ENCODE measurements around the gene SPATA21. TPM values are rescaled to one million over a fixed set of nuclear protein-coding genes. Genes with fewer than 3 reads are reported as not detected.

Gene SPATA21
- polyA plus RNA-seq, 2 of the 4 experiments (the other 2 are of a cell fraction): 0.08 to 0.09 TPM

- TF ChIP-seq ATOH8 (CRISPR knock-in tag; IDR thresholded peaks at IDR 0.05; ENCODE audit: low read depth): no peak
- TF ChIP-seq EHMT2 (IDR thresholded peaks at IDR 0.05; ENCODE audit: low read depth): no peak
- TF ChIP-seq JUNB (IDR thresholded peaks at IDR 0.05): no peak
- no peak for TF ChIP-seq NPAS2 (CRISPR knock-in tag; IDR thresholded peaks at IDR 0.05; ENCODE audit: borderline replicate concordance)
- TF ChIP-seq MAX (IDR thresholded peaks at IDR 0.05): no peak
- TF ChIP-seq ESRRA (IDR thresholded peaks at IDR 0.05; ENCODE audit: borderline replicate concordance, low read length): no peak
- TF ChIP-seq FOSB (CRISPR knock-in tag; IDR thresholded peaks at IDR 0.05): no peak
- no peak for TF ChIP-seq ELK1 (IDR thresholded peaks at IDR 0.05; ENCODE audit: low read depth, low read length)
- TF ChIP-seq POLR2A (IDR thresholded peaks at IDR 0.05; ENCODE audit: low read length): no peak
- TF ChIP-seq GATA3 (IDR thresholded peaks at IDR 0.05; ENCODE audit: borderline replicate concordance): peak; percentile 55; the same call in 1 of the 2 replicates
- no peak for TF ChIP-seq HOXB13 (CRISPR knock-in tag; IDR thresholded peaks at IDR 0.05; ENCODE audit: low read depth)
- peak; percentile 58 to 78; a peak in 2 of 5 replicates for TF ChIP-seq JUN (IDR thresholded peaks at IDR 0.05)
- no peak for TF ChIP-seq HEYL (CRISPR knock-in tag; IDR thresholded peaks at IDR 0.05)
- no peak for TF ChIP-seq RAD21 (conservative IDR thresholded peaks at IDR 0.05 in 1 of 2, IDR thresholded peaks at IDR 0.05 in 1 of 2)
- TF ChIP-seq CHD4 (IDR thresholded peaks at IDR 0.05; ENCODE audit: borderline replicate concordance): no peak
- TF ChIP-seq RNF2 (IDR thresholded peaks at IDR 0.05; ENCODE audit: borderline replicate concordance, low read depth): no peak
- TF ChIP-seq HMGXB4 (CRISPR knock-in tag; IDR thresholded peaks at IDR 0.05; ENCODE audit: borderline replicate concordance): no peak
Observed at GRCh38 chr1:16372535-16373285, 64.5 kb downstream of the SPATA21 start (continued).

- Histone ChIP-seq H3K4me2 (peak overlapping the region; percentile 96), H3K27ac (peak overlapping the region; percentile 87 to 97), H3K9me3 (no peaks in the 10 kb centered on the region), H3K4me3 (peak overlapping the region; percentile 32; the same call in 1 of the 3 replicates), H3K4me1 (peaks cover 80% of the 10 kb centered on the region)
- 60% methylated on average over 5 of the region's 5 CpGs for WGBS (ENCODE audit: missing lambda C conversion rate)
- DNase-seq (ENCODE audit: low read depth in 1 of 2, low spot score in 1 of 2) (peak in 1 of 2 experiments; percentile 39), ATAC-seq (no peak), FAIRE-seq (no peak)
- ChIA-PET POLR2A (no interaction called here), CTCF (interaction anchor here (0.6 to 1.5 kb wide), 3 partner anchors 19 to 69 kb away, joined by 3 to 10 read pairs (median 3); partner anchors contain the start of genes FBXO42 and NECAP2)
- TF ChIP-seq BCL3 (IDR thresholded peaks at IDR 0.05) (no peak), EHF (CRISPR knock-in tag; IDR thresholded peaks at IDR 0.05) (no peak), JUN (IDR thresholded peaks at IDR 0.05) (no peak), CEBPB (IDR thresholded peaks at IDR 0.05) (no peak), SREBF2 (IDR thresholded peaks at IDR 0.05) (no peak), RARB (CRISPR knock-in tag; IDR thresholded peaks at IDR 0.05) (no peak), FOSB (CRISPR knock-in tag; IDR thresholded peaks at IDR 0.05) (no peak), RCOR1 (IDR thresholded peaks at IDR 0.05; ENCODE audit: low read depth, low read length) (no peak), KDM1A (IDR thresholded peaks at IDR 0.05; ENCODE audit: low read depth) (no peak), JUNB (IDR thresholded peaks at IDR 0.05) (0 out of 2 replicates have a peak, but pooled peaks have one; percentile 19), PHF8 (IDR thresholded peaks at IDR 0.05; ENCODE audit: borderline replicate concordance, low read depth) (no peak), HOXB13 (CRISPR knock-in tag; IDR thresholded peaks at IDR 0.05; ENCODE audit: low read depth) (no peak), HES2 (IDR thresholded peaks at IDR 0.05) (no peak), REST (IDR thresholded peaks at IDR 0.05) (no peak), FOSL2 (IDR thresholded peaks at IDR 0.05) (0 out of 2 replicates have a peak, but pooled peaks have one; percentile 39), FOSL2 (CRISPR knock-in tag; IDR thresholded peaks at IDR 0.05) (peak; percentile 67)
Observed at GRCh38 chr1:16371725-16372124, 65.5 kb downstream of the SPATA21 start.
